Aorta (tissue), 5 donors: ENCODE measurements around the gene CYP46A1. TPM values are rescaled to one million over a fixed set of nuclear protein-coding genes. Genes with fewer than 3 reads are reported as not detected.
"Not testable (repeated sequence)": the region's sequence is repeated elsewhere in the genome, so short reads cannot be mapped to it uniquely, and the experiment has no call there.

Experiments used
- ATAC-seq: fragments of 200-7000 bp; cut with Tn5 transposase; one replicate; pipeline ENCODE4 v1.9.1; 2022; ENCODE audit warnings: moderate library complexity; ENCODE audit not compliant: low FRiP score
- DNase-seq, 2 donors: peaks; one replicate each; pipeline ENCODE4 v3.0.0-alpha.2; 2020
- H3K27ac ChIP-seq, 2 donors: one replicate each; pipeline ENCODE4 v1.5.1; 2013; ENCODE audit warnings: low read length in 2 of 2, mild to moderate bottlenecking in 2 of 2, moderate library complexity in 2 of 2, control low read depth in 1 of 2, inconsistent platforms in 1 of 2, low read depth in 1 of 2
- H3K27me3 ChIP-seq, 2 donors: one replicate each; pipeline ENCODE4 v1.6.1; 2013; ENCODE audit warnings: control low read depth in 1 of 2, low read length in 1 of 2, mild to moderate bottlenecking in 1 of 2, moderate library complexity in 1 of 2; ENCODE audit not compliant: insufficient read depth in 2 of 2, control insufficient read depth in 1 of 2
- H3K36me3 ChIP-seq, 2 donors: one replicate each; pipeline ENCODE4 v1.6.1; 2013; ENCODE audit warnings: control low read depth in 1 of 2, low read length in 1 of 2, mild to moderate bottlenecking in 1 of 2; ENCODE audit not compliant: insufficient read depth in 2 of 2, control insufficient read depth in 1 of 2
- H3K4me1 ChIP-seq, 2 donors: one replicate each; pipeline ENCODE4 v1.6.1; 2013; ENCODE audit warnings: low read length in 2 of 2, control low read depth in 1 of 2, mild to moderate bottlenecking in 1 of 2, moderate library complexity in 1 of 2; ENCODE audit not compliant: insufficient read depth in 2 of 2, control insufficient read depth in 1 of 2
- H3K4me3 ChIP-seq, 2 donors: one replicate each; pipeline ENCODE4 v1.5.1; 2013; ENCODE audit warnings: low read length in 2 of 2, control low read depth in 1 of 2, mild to moderate bottlenecking in 1 of 2
- H3K9me3 ChIP-seq: one replicate; pipeline ENCODE4 v1.6.1; 2013; ENCODE audit warnings: mild to moderate bottlenecking, low read length; ENCODE audit not compliant: control insufficient read depth
- WGBS, 2 donors: extraction: QIAGEN DNeasy Blood & Tissue Kit; methylation state at CpG; one replicate each; pipeline ENCODE4 v1.1.7; 2013; 5-methylcytosine and 5-hydroxymethylcytosine counted together
- intact Hi-C, 2 donors: fragments of 100-400 bp; cut with DNase I; formaldehyde crosslinking; loops; one replicate each; pipeline versions ENCODE4 v1.14.2 to v1.15.0; 2022
- polyA plus RNA-seq, 2 donors: library from polyadenylated mRNA; stranded (reverse); fragments of 200-250 nt; gene quantifications; one replicate each; pipeline ENCODE4 v1.2.3, GENCODE V29; 2013
- total RNA-seq, 2 donors: library from RNA; stranded (reverse); fragmentation: NEBNext Ultra II Directional; extraction: Animal tissue kit (Norgen Biotek cat#: 25700); gene quantifications; one replicate each; pipeline ENCODE4 v1.2.1, GENCODE V29; 2021
- donor health status: healthy with polysubstance abuse.
- donor health status: Bipolar disorder and iron deficiency.
- donor health status: DM: no; HTN: no; CAD: no.
- donor health status: DM: no; HTN: no; CAD: no.
- donor health status: DM: yes; HTN: yes; CAD: no.

The CYP46A1 gene
- total and polyA plus RNA-seq, 4 donors = 0.68 to 3.7 (median 0.97) TPM; not detected in 1

GRCh38 chr14:99654235-99654985, 29.7 kb upstream of the CYP46A1 start:
- Histone ChIP-seq H3K27ac (no peak overlapping the region), H3K27me3 (no peaks in the 10 kb centered on the region), H3K9me3 (no peaks in the 10 kb centered on the region), H3K4me1 (no peaks in the 10 kb centered on the region), H3K4me3 (no peak overlapping the region), H3K36me3 (no peaks in the 10 kb centered on the region)
- intact Hi-C loops = no loop called here
- WGBS, 2 donors = 18 to 23% methylated on average over 7 of the region's 7 CpGs
- DNase-seq (peak in 1 of 2 donors; percentile 77), ATAC-seq (peak; percentile 72)

- 95 to 96% methylated on average over 4 of the region's 4 CpGs for WGBS, 2 donors
- ATAC-seq (no peak), DNase-seq (no peak)
- Histone ChIP-seq H3K9me3 (no peaks in the 10 kb centered on the region), H3K4me1 (no peaks in the 10 kb centered on the region), H3K27ac (no peak overlapping the region), H3K36me3 (no peaks in the 10 kb centered on the region), H3K27me3 (no peaks in the 10 kb centered on the region), H3K4me3 (no peak overlapping the region)
- intact Hi-C loops = no loop called here
These were observed 28.6 kb upstream of the CYP46A1 start for GRCh38 chr14:99655521-99655920.

GRCh38 chr14:99656171-99656570, 27.9 kb upstream of the CYP46A1 start:
- Histone ChIP-seq H3K9me3 (no peaks in the 10 kb centered on the region), H3K27me3 (no peaks in the 10 kb centered on the region), H3K36me3 (no peaks in the 10 kb centered on the region), H3K4me3 (no peak overlapping the region), H3K4me1 (no peaks in the 10 kb centered on the region), H3K27ac (no peak overlapping the region)
- ATAC-seq (no peak), DNase-seq (no peak)
- WGBS, 2 donors = 89 to 92% methylated on average over 5 of the region's 5 CpGs
- intact Hi-C loops = no loop called here

GRCh38 chr14:99657645-99658155, 26.4 kb upstream of the CYP46A1 start:
- 68 to 79% methylated on average over 1 of the region's 1 CpG for WGBS, 2 donors
- intact Hi-C loops = no loop called here
- Histone ChIP-seq H3K27ac (no peak overlapping the region), H3K4me3 (no peak overlapping the region), H3K36me3 (no peaks in the 10 kb centered on the region), H3K27me3 (no peaks in the 10 kb centered on the region), H3K4me1 (no peaks in the 10 kb centered on the region), H3K9me3 (no peaks in the 10 kb centered on the region)
- no peak for DNase-seq
- ATAC-seq = no peak

GRCh38 chr14:99658218-99658845, 25.8 kb upstream of the CYP46A1 start:
- H3K4me3 ChIP-seq = no peak overlapping the region
- no peak for DNase-seq
- 74 to 83% methylated on average over 15 of the region's 15 CpGs for WGBS, 2 donors
- no peaks in the 10 kb centered on the region for H3K36me3 ChIP-seq
- ATAC-seq = no peak
- no peaks in the 10 kb centered on the region for H3K9me3 ChIP-seq
- intact Hi-C loops = no loop called here
- H3K4me1 ChIP-seq = no peaks in the 10 kb centered on the region
- no peaks in the 10 kb centered on the region for H3K27me3 ChIP-seq
- no peak overlapping the region for H3K27ac ChIP-seq

GRCh38 chr14:99659333-99659741, 24.8 kb upstream of the CYP46A1 start:
- no peaks in the 10 kb centered on the region for H3K27me3 ChIP-seq
- intact Hi-C loops = no loop called here
- no peaks in the 10 kb centered on the region for H3K36me3 ChIP-seq
- no peaks in the 10 kb centered on the region for H3K4me1 ChIP-seq
- no peak overlapping the region for H3K27ac ChIP-seq
- no peaks in the 10 kb centered on the region for H3K9me3 ChIP-seq
- no peak overlapping the region for H3K4me3 ChIP-seq
- no peak for ATAC-seq
- DNase-seq = no peak
- 17 to 42% methylated on average over 53 to 58 of the region's 58 CpGs for WGBS, 2 donors

GRCh38 chr14:99660006-99660566, 24.0 kb upstream of the CYP46A1 start:
- 35 to 57% methylated on average over 32 to 37 of the region's 37 CpGs for WGBS, 2 donors
- Histone ChIP-seq H3K27ac (no peak overlapping the region), H3K4me3 (no peak overlapping the region), H3K27me3 (no peaks in the 10 kb centered on the region), H3K4me1 (no peaks in the 10 kb centered on the region), H3K36me3 (no peaks in the 10 kb centered on the region), H3K9me3 (no peaks in the 10 kb centered on the region)
- DNase-seq = no peak
- no peak for ATAC-seq
- intact Hi-C loops = no loop called here

GRCh38 chr14:99660794-99661193, 23.3 kb upstream of the CYP46A1 start:
- 90 to 93% methylated on average over 4 of the region's 4 CpGs for WGBS, 2 donors
- intact Hi-C loops = no loop called here
- Histone ChIP-seq H3K4me3 (no peak overlapping the region), H3K4me1 (no peaks in the 10 kb centered on the region), H3K27ac (no peak overlapping the region), H3K9me3 (no peaks in the 10 kb centered on the region), H3K27me3 (no peaks in the 10 kb centered on the region), H3K36me3 (no peaks in the 10 kb centered on the region)
- no peak for DNase-seq
- ATAC-seq = no peak

- H3K9me3 ChIP-seq, intact Hi-C loops, H3K4me3 ChIP-seq, ATAC-seq, H3K36me3 ChIP-seq, H3K27me3 ChIP-seq, DNase-seq, H3K27ac ChIP-seq, H3K4me1 ChIP-seq: not testable (repeated sequence)
These were observed 22.9 kb upstream of the CYP46A1 start for GRCh38 chr14:99661206-99661605.
